HG02759 (cell line): ENCODE measurements around the gene HPCAL4.

Experiments
- ATAC-seq: cut with Tn5 transposase; IDR thresholded peaks from one replicate; pipeline ENCODE4 v1.9.1; 2021; ENCODE audit warnings: mild to moderate bottlenecking, moderate library complexity; ENCODE audit not compliant: unreplicated experiment

HPCAL4 gene

GRCh38 chr1:39653546-39654031 is 37.6 kb downstream of the HPCAL4 start:
- no peak for ATAC-seq

GRCh38 chr1:39652554-39652953 is 38.7 kb downstream of the HPCAL4 start:
- no peak for ATAC-seq

GRCh38 chr1:39652105-39652504 is 39.1 kb downstream of the HPCAL4 start:
- no peak for ATAC-seq

- ATAC-seq: no peak
Measured at GRCh38 chr1:39650431-39650830, 40.8 kb downstream of the HPCAL4 start.

- no peak for ATAC-seq
Measured at GRCh38 chr1:39649636-39650185, 41.5 kb downstream of the HPCAL4 start.

- ATAC-seq: no peak
Measured at GRCh38 chr1:39648496-39648895, 42.7 kb downstream of the HPCAL4 start.

- ATAC-seq: no peak
Measured at GRCh38 chr1:39647247-39647646, 44.0 kb downstream of the HPCAL4 start.

GRCh38 chr1:39646232-39647081 is 44.8 kb downstream of the HPCAL4 start:
- no peak for ATAC-seq

GRCh38 chr1:39645411-39646043 is 45.7 kb downstream of the HPCAL4 start:
- no peak for ATAC-seq

GRCh38 chr1:39643705-39644104 is 47.5 kb downstream of the HPCAL4 start:
- no peak for ATAC-seq

GRCh38 chr1:39642796-39643195 is 48.4 kb downstream of the HPCAL4 start:
- ATAC-seq: no peak

GRCh38 chr1:39640861-39641260 is 50.4 kb downstream of the HPCAL4 start:
- no peak for ATAC-seq

GRCh38 chr1:39639305-39640130 is 51.7 kb downstream of the HPCAL4 start, which contains the start of gene HEYL:
Gene HEYL, minus strand, starts transcription at chr1:39639643. Its CDS starts 18 bp downstream, at chr1:39639625.
- ATAC-seq: peak; percentile 53

GRCh38 chr1:39638965-39639304 is 52.3 kb downstream of the HPCAL4 start:
- no peak for ATAC-seq

- ATAC-seq: no peak
Measured at GRCh38 chr1:39637361-39637760, 53.9 kb downstream of the HPCAL4 start.

- ATAC-seq: no peak
Measured at GRCh38 chr1:39635871-39636210, 55.4 kb downstream of the HPCAL4 start.

GRCh38 chr1:39635205-39635870 is 55.9 kb downstream of the HPCAL4 start:
- no peak for ATAC-seq

GRCh38 chr1:39633422-39633821 is 57.8 kb downstream of the HPCAL4 start:
- no peak for ATAC-seq

GRCh38 chr1:39632682-39633417 is 58.4 kb downstream of the HPCAL4 start:
- ATAC-seq: no peak

- no peak for ATAC-seq
Measured at GRCh38 chr1:39632323-39632681, 58.9 kb downstream of the HPCAL4 start.
